Mesendoderm (in vitro differentiated cells): ENCODE results near the gene SLCO4A1.
A peak's percentile ranks its signal among the peaks of the same experiment; 100 is the strongest.

ENCODE experiments used
- DNase-seq: peaks from one replicate; pipeline ENCODE4 v3.0.0; 2013
- H2AK5ac ChIP-seq: 2 replicates; pipeline ENCODE4 v1.6.1; 2013; ENCODE audit warnings: low read length, inconsistent platforms
- H2BK120ac ChIP-seq: 2 replicates; pipeline ENCODE4 v1.6.1; 2013; ENCODE audit warnings: low read depth, mild to moderate bottlenecking, low read length, moderate library complexity, mixed read lengths
- H2BK15ac ChIP-seq: replicated peaks from 2 replicates; pipeline ENCODE4 v1.6.1; 2013; ENCODE audit warnings: low read depth, mild to moderate bottlenecking, moderate library complexity
- H2BK5ac ChIP-seq: 2 replicates; pipeline ENCODE4 v1.6.1; 2013; ENCODE audit warnings: low read length, inconsistent platforms
- H3K18ac ChIP-seq: 2 replicates; pipeline ENCODE4 v1.6.1; 2013; ENCODE audit warnings: mild to moderate bottlenecking, low read length, mixed read lengths
- H3K23ac ChIP-seq: one replicate; pipeline ENCODE4 v1.6.1; 2013; ENCODE audit warnings: low read length
- H3K27ac ChIP-seq: 2 replicates; pipeline ENCODE4 v1.5.1; 2013; ENCODE audit warnings: low read depth, mild to moderate bottlenecking, inconsistent platforms, low read length, moderate library complexity
- H3K27me3 ChIP-seq: 2 replicates; pipeline ENCODE4 v1.6.1; 2013; ENCODE audit warnings: low read length, control low read depth, mild to moderate bottlenecking, inconsistent platforms; ENCODE audit not compliant: insufficient read depth, poor library complexity
- H3K36me3 ChIP-seq: 2 replicates; pipeline ENCODE4 v1.6.1; 2013; ENCODE audit warnings: low read length, inconsistent platforms; ENCODE audit not compliant: control insufficient read depth, insufficient read depth
- H3K4ac ChIP-seq: one replicate; pipeline ENCODE4 v1.6.1; 2013; ENCODE audit warnings: low read depth, mild to moderate bottlenecking, low read length, moderate library complexity
- H3K4me1 ChIP-seq: 2 replicates; pipeline ENCODE4 v1.6.1; 2013; ENCODE audit warnings: low read depth, low read length, inconsistent platforms; ENCODE audit not compliant: control insufficient read depth
- H3K4me2 ChIP-seq: 2 replicates; pipeline ENCODE4 v1.6.1; 2013; ENCODE audit warnings: low read length
- H3K4me3 ChIP-seq: 2 replicates; pipeline ENCODE4 v1.5.1; 2013; ENCODE audit warnings: mild to moderate bottlenecking, low read length
- H3K56ac ChIP-seq: one replicate; pipeline ENCODE4 v1.6.1; 2013; ENCODE audit warnings: low read length
- H3K79me1 ChIP-seq: 2 replicates; pipeline ENCODE4 v1.6.1; 2013; ENCODE audit warnings: low read length, inconsistent platforms
- H3K79me2 ChIP-seq: 2 replicates; pipeline ENCODE4 v1.6.1; 2013; ENCODE audit warnings: mild to moderate bottlenecking, low read length; ENCODE audit not compliant: control insufficient read depth, insufficient read depth
- H3K9ac ChIP-seq: 2 replicates; pipeline ENCODE4 v1.6.1; 2013; ENCODE audit warnings: low read length, inconsistent platforms
- H4K5ac ChIP-seq: one replicate; pipeline ENCODE4 v1.6.1; 2013; ENCODE audit warnings: low read length
- H4K8ac ChIP-seq: one replicate; pipeline ENCODE4 v1.6.1; 2013; ENCODE audit warnings: low read depth, mild to moderate bottlenecking, control low read depth, low read length, moderate library complexity
- WGBS: extraction: QIAGEN DNeasy Blood & Tissue Kit; methylation state at CpG from one replicate; pipeline ENCODE4 v1.1.7; 2013; ENCODE audit warnings: low lambda C conversion rate, missing lambda C conversion rate; ENCODE audit not compliant: insufficient coverage; ENCODE audit errors: extremely low coverage; 5-methylcytosine and 5-hydroxymethylcytosine counted together

The SLCO4A1 gene

DNA sequence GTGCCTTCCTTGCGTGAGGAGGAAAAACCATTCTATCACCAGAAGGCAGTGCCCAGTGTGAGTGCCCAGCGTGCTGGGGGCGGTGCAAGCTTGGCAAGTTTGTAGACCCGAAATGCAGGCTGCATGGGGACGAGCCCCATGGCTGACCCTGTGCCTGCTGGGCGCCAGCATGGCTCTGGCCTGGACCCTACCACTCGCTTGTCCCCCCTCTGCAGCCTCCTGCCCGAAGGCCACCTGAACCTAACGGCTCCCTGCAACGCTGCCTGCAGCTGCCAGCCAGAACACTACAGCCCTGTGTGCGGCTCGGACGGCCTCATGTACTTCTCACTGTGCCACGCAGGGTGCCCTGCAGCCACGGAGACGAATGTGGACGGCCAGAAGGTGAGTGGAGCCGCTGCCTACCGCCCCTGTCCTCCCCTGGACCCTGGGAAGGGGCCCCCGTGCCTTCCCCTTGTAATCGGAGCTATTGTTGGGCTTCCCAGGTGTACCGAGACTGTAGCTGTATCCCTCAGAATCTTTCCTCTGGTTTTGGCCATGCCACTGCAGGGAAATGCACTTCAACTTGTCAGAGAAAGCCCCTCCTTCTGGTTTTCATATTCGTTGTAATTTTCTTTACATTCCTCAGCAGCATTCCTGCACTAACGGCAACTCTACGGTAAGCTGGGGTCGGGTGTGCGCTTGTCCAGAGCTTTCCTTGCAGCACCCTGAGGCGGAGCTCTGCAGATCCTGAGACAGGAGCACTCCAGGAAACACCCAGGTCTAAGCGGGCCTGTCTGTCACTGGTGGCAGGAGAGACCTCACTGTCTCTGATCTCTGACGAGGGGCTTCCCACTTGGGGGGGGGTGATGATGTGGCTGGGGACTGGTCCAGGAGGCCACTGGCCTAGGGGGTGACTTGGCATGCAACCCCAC, 25.5 kb downstream of the SLCO4A1 start:
- H3K4me1 ChIP-seq, result no peaks in the 10 kb centered on the region
- DNase-seq, result no peak
- no peak overlapping the region for H3K4me2 ChIP-seq
- no peak overlapping the region for H3K4me3 ChIP-seq
- no peak overlapping the region for H3K4ac ChIP-seq
- no peaks in the 10 kb centered on the region for H3K79me1 ChIP-seq
- H3K36me3 ChIP-seq, result no peaks in the 10 kb centered on the region
- H3K23ac ChIP-seq, result no peak overlapping the region
- WGBS, result no CpG with 5 or more reads among the region's 30 CpGs
- no peak overlapping the region for H3K27ac ChIP-seq
- no peaks in the 10 kb centered on the region for H3K79me2 ChIP-seq
- H2BK15ac ChIP-seq, result no peak overlapping the region
- H4K5ac ChIP-seq, result no peak overlapping the region
- H3K18ac ChIP-seq, result no peak overlapping the region
- no peak overlapping the region for H3K56ac ChIP-seq
- no peaks in the 10 kb centered on the region for H3K27me3 ChIP-seq
- no peak overlapping the region for H4K8ac ChIP-seq
- H2BK5ac ChIP-seq, result no peak overlapping the region
- no peak overlapping the region for H2BK120ac ChIP-seq
- H3K9ac ChIP-seq, result no peak overlapping the region
- no peak overlapping the region for H2AK5ac ChIP-seq

DNA sequence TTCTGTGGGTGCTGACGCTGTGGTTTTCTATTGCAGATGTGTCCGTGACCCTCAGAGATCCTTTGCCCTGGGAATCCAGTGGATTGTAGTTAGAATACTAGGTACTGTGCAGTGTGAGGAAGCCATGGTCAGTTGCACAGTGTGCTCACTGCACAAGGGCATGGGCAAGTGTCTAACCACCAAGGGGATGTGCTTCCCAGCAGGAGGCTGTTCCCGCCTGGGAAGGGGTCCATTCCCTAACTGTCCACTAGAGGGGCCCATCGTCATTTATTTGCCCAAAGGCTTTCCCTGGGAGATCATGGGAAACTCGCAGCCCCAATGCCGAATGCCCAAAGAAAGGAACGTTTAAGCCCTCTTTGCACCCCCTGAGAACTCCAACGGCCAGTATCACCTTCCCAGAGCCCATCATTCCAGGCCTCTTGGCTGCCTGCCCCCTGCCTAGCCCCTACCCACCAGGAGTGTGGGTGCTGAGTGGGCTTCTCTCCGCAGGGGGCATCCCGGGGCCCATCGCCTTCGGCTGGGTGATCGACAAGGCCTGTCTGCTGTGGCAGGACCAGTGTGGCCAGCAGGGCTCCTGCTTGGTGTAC, 26.2 kb downstream of the SLCO4A1 start:
- no CpG with 5 or more reads among the region's 13 CpGs for WGBS
- no peak overlapping the region for H3K27ac ChIP-seq
- H3K4ac ChIP-seq, result no peak overlapping the region
- no peak overlapping the region for H3K23ac ChIP-seq
- H3K79me1 ChIP-seq, result no peaks in the 10 kb centered on the region
- H2BK15ac ChIP-seq, result no peak overlapping the region
- no peak overlapping the region for H3K9ac ChIP-seq
- no peaks in the 10 kb centered on the region for H3K79me2 ChIP-seq
- no peak overlapping the region for H3K56ac ChIP-seq
- H3K4me3 ChIP-seq, result no peak overlapping the region
- no peak overlapping the region for H3K18ac ChIP-seq
- DNase-seq, result peak; percentile 77
- H4K5ac ChIP-seq, result no peak overlapping the region
- H3K4me1 ChIP-seq, result no peaks in the 10 kb centered on the region
- no peak overlapping the region for H3K4me2 ChIP-seq
- H3K36me3 ChIP-seq, result no peaks in the 10 kb centered on the region
- H2BK120ac ChIP-seq, result no peak overlapping the region
- no peak overlapping the region for H2AK5ac ChIP-seq
- H4K8ac ChIP-seq, result no peak overlapping the region
- H2BK5ac ChIP-seq, result no peak overlapping the region
- H3K27me3 ChIP-seq, result no peaks in the 10 kb centered on the region

DNA sequence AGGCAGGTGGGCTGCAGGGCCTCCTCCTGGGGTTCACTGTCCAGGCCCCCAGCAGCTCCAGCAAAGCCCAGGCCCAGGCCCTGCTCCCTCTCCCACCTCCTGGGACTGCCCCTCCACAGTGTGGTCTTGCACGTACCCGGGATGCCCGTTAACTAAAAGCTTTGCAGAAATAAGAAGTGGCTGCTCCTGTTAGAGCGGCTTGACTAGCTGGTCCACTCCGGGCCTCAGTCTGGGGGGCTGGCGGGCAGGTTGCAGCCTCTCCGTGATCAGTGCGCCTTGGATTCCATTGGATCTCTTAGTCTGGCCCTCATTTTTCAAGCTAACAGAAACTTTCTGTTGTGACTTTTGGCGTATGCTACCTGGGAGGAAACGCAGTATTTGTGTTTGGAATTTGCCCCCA, 26.9 kb downstream of the SLCO4A1 start:
- H3K36me3 ChIP-seq, result no peaks in the 10 kb centered on the region
- H2BK15ac ChIP-seq, result no peak overlapping the region
- no peak overlapping the region for H3K18ac ChIP-seq
- H3K23ac ChIP-seq, result no peak overlapping the region
- no peak overlapping the region for H3K4me3 ChIP-seq
- H2BK5ac ChIP-seq, result no peak overlapping the region
- WGBS, result no CpG with 5 or more reads among the region's 10 CpGs
- H3K9ac ChIP-seq, result no peak overlapping the region
- no peak overlapping the region for H3K27ac ChIP-seq
- H2AK5ac ChIP-seq, result no peak overlapping the region
- no peak overlapping the region for H4K5ac ChIP-seq
- H3K4me2 ChIP-seq, result no peak overlapping the region
- H3K4me1 ChIP-seq, result no peaks in the 10 kb centered on the region
- no peaks in the 10 kb centered on the region for H3K79me1 ChIP-seq
- no peak for DNase-seq
- H3K79me2 ChIP-seq, result no peaks in the 10 kb centered on the region
- H3K56ac ChIP-seq, result no peak overlapping the region
- H4K8ac ChIP-seq, result no peak overlapping the region
- no peak overlapping the region for H3K4ac ChIP-seq
- no peak overlapping the region for H2BK120ac ChIP-seq
- H3K27me3 ChIP-seq, result no peaks in the 10 kb centered on the region

DNA sequence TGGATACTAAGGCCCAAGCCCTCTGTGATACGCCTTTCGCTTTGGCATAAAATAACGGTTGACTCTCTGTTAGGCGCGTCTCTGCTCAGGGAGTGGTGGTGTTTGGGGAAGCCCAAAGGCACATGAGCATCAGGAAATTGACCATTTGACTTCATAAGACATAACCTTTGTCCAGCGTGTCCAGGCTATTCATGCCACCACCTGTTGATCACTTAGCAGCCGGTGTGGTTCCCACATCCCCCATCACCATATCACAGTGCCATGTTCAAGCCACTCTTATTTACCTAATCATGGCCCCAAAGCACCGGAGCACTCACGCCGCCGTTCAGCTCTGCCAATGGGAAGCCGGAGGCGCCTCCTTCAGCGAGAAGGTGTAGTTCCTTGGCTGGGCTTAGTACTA, 27.9 kb downstream of the SLCO4A1 start:
- no peak for DNase-seq
- Histone ChIP-seq H2BK15ac (no peak overlapping the region), H3K36me3 (no peaks in the 10 kb centered on the region), H2BK5ac (no peak overlapping the region), H4K5ac (no peak overlapping the region), H3K18ac (no peak overlapping the region), H3K27me3 (no peaks in the 10 kb centered on the region), H3K79me1 (no peaks in the 10 kb centered on the region), H4K8ac (no peak overlapping the region), H2AK5ac (no peak overlapping the region), H3K9ac (no peak overlapping the region), H3K4me3 (no peak overlapping the region), H3K4ac (no peak overlapping the region), H2BK120ac (no peak overlapping the region), H3K4me2 (no peak overlapping the region), H3K4me1 (no peaks in the 10 kb centered on the region), H3K56ac (no peak overlapping the region), H3K27ac (no peak overlapping the region), H3K23ac (no peak overlapping the region), H3K79me2 (no peaks in the 10 kb centered on the region)
- no CpG with 5 or more reads among the region's 14 CpGs for WGBS

DNA sequence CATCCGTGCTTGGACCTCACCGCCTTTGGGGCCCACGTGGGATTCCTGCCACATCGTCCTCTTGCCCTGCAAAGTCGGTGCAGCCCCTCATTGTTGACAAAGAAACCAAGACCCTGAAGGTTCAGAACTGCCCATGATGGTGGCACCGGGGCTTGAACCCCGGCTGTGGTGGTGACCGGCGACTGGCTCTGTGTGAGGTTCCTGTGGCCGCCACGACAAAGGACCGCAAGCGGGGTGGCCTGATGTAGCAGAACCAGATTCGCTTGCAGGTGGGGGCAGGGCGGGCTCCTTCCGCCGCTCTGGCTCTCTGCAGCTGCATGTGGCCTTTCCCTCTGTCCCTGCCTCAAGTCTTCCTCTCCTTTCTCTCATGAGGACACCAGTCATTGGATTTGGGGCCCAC, 28.7 kb downstream of the SLCO4A1 start:
- Histone ChIP-seq H3K79me2 (no peaks in the 10 kb centered on the region), H4K8ac (no peak overlapping the region), H3K56ac (no peak overlapping the region), H3K27ac (no peak overlapping the region), H3K4me3 (no peak overlapping the region), H4K5ac (no peak overlapping the region), H2BK15ac (no peak overlapping the region), H2BK5ac (no peak overlapping the region), H2BK120ac (no peak overlapping the region), H3K4me2 (no peak overlapping the region), H2AK5ac (no peak overlapping the region), H3K18ac (no peak overlapping the region), H3K27me3 (no peaks in the 10 kb centered on the region), H3K36me3 (no peaks in the 10 kb centered on the region), H3K23ac (no peak overlapping the region), H3K4ac (no peak overlapping the region), H3K79me1 (no peaks in the 10 kb centered on the region), H3K9ac (no peak overlapping the region), H3K4me1 (no peaks in the 10 kb centered on the region)
- DNase-seq, result no peak
- no CpG with 5 or more reads among the region's 17 CpGs for WGBS
